Mucosa of gallbladder (tissue), 1 donor: ENCODE data around the gene GABRP. TPM values are rescaled to one million over a fixed set of nuclear protein-coding genes. Genes with fewer than 3 reads are reported as not detected.
A peak's percentile ranks its signal among the peaks of the same experiment; 100 is the strongest.
"Not testable (repeated sequence)": the region's sequence is repeated elsewhere in the genome, so short reads cannot be mapped to it uniquely, and the experiment has no call there.

Source experiments
- DNase-seq: peaks from one replicate; pipeline ENCODE4 v3.0.0-alpha.2; 2020; ENCODE audit warnings: low spot score
- total RNA-seq: library from RNA; stranded (reverse); gene quantifications from one replicate; pipeline ENCODE4 v1.2.1, GENCODE V29; 2021
- donor health status: DM: no; HTN: no; CAD: no.

GABRP gene
- total RNA-seq, 1 donor from 2014 or later = 44.3 TPM

- peak; percentile 69 for DNase-seq
Measured at GRCh38 chr5:170755679-170756456, 27.7 kb upstream of the GABRP start.

- no peak for DNase-seq
Measured at GRCh38 chr5:170756691-170757090, 26.8 kb upstream of the GABRP start.

GRCh38 chr5:170757182-170757601, 26.3 kb upstream of the GABRP start:
- DNase-seq = peak; percentile 82

GRCh38 chr5:170757669-170758068, 25.9 kb upstream of the GABRP start:
- DNase-seq = no peak

GRCh38 chr5:170758481-170758880, 25.0 kb upstream of the GABRP start:
- DNase-seq = no peak

GRCh38 chr5:170760113-170760512, 23.4 kb upstream of the GABRP start:
- no peak for DNase-seq

- no peak for DNase-seq
Measured at GRCh38 chr5:170761048-170761707, 22.3 kb upstream of the GABRP start.

GRCh38 chr5:170761708-170762066, 21.8 kb upstream of the GABRP start:
- DNase-seq = no peak

GRCh38 chr5:170762298-170762697, 21.2 kb upstream of the GABRP start:
- DNase-seq = not testable (repeated sequence)

GRCh38 chr5:170765868-170766267, 17.7 kb upstream of the GABRP start:
- DNase-seq = not testable (repeated sequence)

GRCh38 chr5:170769246-170769645, 14.3 kb upstream of the GABRP start:
- no peak for DNase-seq

GRCh38 chr5:170769898-170770416, 13.6 kb upstream of the GABRP start:
- DNase-seq = no peak

- DNase-seq = no peak
Measured at GRCh38 chr5:170771496-170771895, 12.0 kb upstream of the GABRP start.

- no peak for DNase-seq
Measured at GRCh38 chr5:170773024-170773985, 10.2 kb upstream of the GABRP start.

GRCh38 chr5:170774831-170775230, 8.7 kb upstream of the GABRP start:
- no peak for DNase-seq

- no peak for DNase-seq
Measured at GRCh38 chr5:170781946-170782345, 1.6 kb upstream of the GABRP start.

GRCh38 chr5:170782438-170782837, 1.1 kb upstream of the GABRP start:
- DNase-seq = peak; percentile 31

- DNase-seq = no peak
Measured at GRCh38 chr5:170785416-170785815, 1.9 kb downstream of the GABRP start.

GRCh38 chr5:170787216-170787615, 3.7 kb downstream of the GABRP start:
- DNase-seq = no peak

- DNase-seq = no peak
Measured at GRCh38 chr5:170788626-170789304, 5.2 kb downstream of the GABRP start.

- peak; percentile 80 for DNase-seq
Measured at GRCh38 chr5:170791325-170791954, 7.9 kb downstream of the GABRP start.
